Measurements from ENCODE around the gene CCDC124. TPM values are rescaled to one million over a fixed set of nuclear protein-coding genes. Genes with fewer than 3 reads are reported as not detected.

The CCDC124 gene
- total and polyA plus RNA-seq, 2 of the 4 experiments (the other 2 are of a cell fraction) = 30.1 to 112 TPM

- Histone ChIP-seq H2BK20ac (ENCODE audit: low read depth, low read length) (no peak overlapping the region), H4K5ac (ENCODE audit: low read depth, low read length) (no peak overlapping the region), H3K23ac (ENCODE audit: low read depth, low read length) (no peak overlapping the region), H3K9ac (ENCODE audit: low read depth, low read length) (no peak overlapping the region), H3K36me3 (ENCODE audit: control insufficient read depth, insufficient read depth, low read length) (no peaks in the 10 kb centered on the region), H2AK5ac (ENCODE audit: low read depth, low read length) (no peak overlapping the region), H3K27ac (ENCODE audit: insufficient read depth, low read length) (no peak overlapping the region), H3K4ac (ENCODE audit: low read depth, low read length) (no peak overlapping the region), H3K4me2 (ENCODE audit: low read depth, low read length) (no peak overlapping the region), H3K9me3 (ENCODE audit: control insufficient read depth, insufficient read depth, low read length) (peaks cover 3% of the 10 kb centered on the region; the same call in 1 of the 2 replicates), H2BK15ac (ENCODE audit: low read depth, low read length) (no peak overlapping the region), H3K4me1 (ENCODE audit: control insufficient read depth, insufficient read depth, low read length) (no peaks in the 10 kb centered on the region), H3K79me1 (ENCODE audit: low read depth in 1 of 2, low read length in 2 of 2) (no peaks in the 10 kb centered on the region), H4K8ac (ENCODE audit: low read depth in 2 of 2, low read length in 2 of 2) (no peak overlapping the region), H3K9me1 (ENCODE audit: insufficient read depth, low read length) (no peaks in the 10 kb centered on the region), H3K14ac (replicated peaks; ENCODE audit: low read depth, low read length) (no peak overlapping the region), H2AK9ac (replicated peaks; ENCODE audit: low read depth, low read length, poor library complexity) (no peak overlapping the region), H2BK120ac (ENCODE audit: low read depth, low read length) (no peak overlapping the region), H4K91ac (ENCODE audit: insufficient read depth, low read depth, low read length) (no peak overlapping the region), H2BK5ac (ENCODE audit: low read depth, low read length, poor library complexity, severe bottlenecking) (no peak overlapping the region), H2AFZ (replicated peaks; ENCODE audit: low read length, poor library complexity) (no peak overlapping the region), H3K4me3 (ENCODE audit: insufficient read depth, low read depth, low read length) (no peak overlapping the region), H4K20me1 (ENCODE audit: insufficient read depth, low read length) (no peaks in the 10 kb centered on the region), H3K56ac (ENCODE audit: extremely low read depth, insufficient read depth, low read length) (no peak overlapping the region), H3K18ac (ENCODE audit: low read depth, low read length) (no peak overlapping the region), H3K27me3 (ENCODE audit: control insufficient read depth, insufficient read depth, low read length) (peaks cover 62% of the 10 kb centered on the region)
- no peak for ATAC-seq (ENCODE audit: low read depth)
- in situ Hi-C loops (cut with MboI; ENCODE audit: low sequenced_read_pairs) = no loop called here
- dilution Hi-C loops (cut with HindIII; ENCODE audit: low sequenced_read_pairs, unreplicated experiment) = no loop called here
- ChIA-PET POLR2A (ENCODE audit: unreplicated experiment) (interaction anchor here (0.5 kb wide), 1 partner anchor 10 kb away, joined by 4 read pairs; no protein-coding TSS in a partner anchor), CTCF (interaction anchor here (0.5 kb wide), 1 partner anchor 14 kb away, joined by 4 read pairs; no protein-coding TSS in a partner anchor)
- TF ChIP-seq NFE2L2 (IDR thresholded peaks at IDR 0.05; ENCODE audit: low read depth, low read length) (no peak), FOS (IDR thresholded peaks at IDR 0.05; ENCODE audit: low read depth, low read length) (no peak), SMC3 (IDR thresholded peaks at IDR 0.05; ENCODE audit: low read depth, low read length) (no peak)
- DNase-seq = no peak
- 31% methylated on average over 3 of the region's 11 CpGs; no CpG with 5 or more reads in 1 of the 2 experiments for WGBS, 2 experiments (ENCODE audit: extremely low coverage in 2 of 2, insufficient read length in 1 of 2)
- BruUV-seq (replicated peaks) = no TSS peak
- intact Hi-C loops (cut with micrococcal nuclease) = no loop called here
These were observed 32.7 kb downstream of the CCDC124 start for GRCh38 chr19:17965370-17966128.

Data from IMR-90 (cell line).